ENCODE data around the gene PHF21A. TPM values are rescaled to one million over a fixed set of nuclear protein-coding genes. Genes with fewer than 3 reads are reported as not detected.
A peak's percentile ranks its signal among the peaks of the same experiment; 100 is the strongest.

PHF21A gene
- total and polyA plus RNA-seq, 10 of the 15 experiments (the other 5 are each of a cell fraction or from before 2014, with no cell fraction given), result 2.6 to 37.2 (median 16.0) TPM

GRCh38 chr11:46100670-46101069 is 20.6 kb downstream of the PHF21A start (continued):
- TF ChIP-seq E4F1 (IDR thresholded peaks at IDR 0.05; ENCODE audit: borderline replicate concordance, partially characterized antibody) (no peak), MEF2A (IDR thresholded peaks at IDR 0.05; ENCODE audit: insufficient read depth, low read depth, low read length) (peak; percentile 87), CREB1 (IDR thresholded peaks at IDR 0.05; ENCODE audit: low read depth) (no peak), IKZF1 (conservative IDR thresholded peaks at IDR 0.05) (peak; percentile 55; the same call in 1 of the 2 replicates), BCLAF1 (IDR thresholded peaks at IDR 0.05) (no peak), HDAC2 (IDR thresholded peaks at IDR 0.05) (no peak), PAX5 (IDR thresholded peaks at IDR 0.05; ENCODE audit: borderline replicate concordance, low read depth, low read length) (no peak), STAT3 (IDR thresholded peaks at IDR 0.05; ENCODE audit: low read depth, low read length) (no peak), POU2F2 (IDR thresholded peaks at IDR 0.05; ENCODE audit: borderline replicate concordance, low read depth, low read length) (0 out of 3 replicates have a peak, but pooled peaks have one; percentile 34), GABPA (IDR thresholded peaks at IDR 0.05; ENCODE audit: low read depth) (no peak), EP300 (IDR thresholded peaks at IDR 0.05; ENCODE audit: borderline replicate concordance in 1 of 2, control insufficient read depth in 1 of 2, low read depth in 2 of 2, low read length in 2 of 2) (peak in 1 of 2 experiments; percentile 23; a peak in 1 of 4 replicates), ATF2 (IDR thresholded peaks at IDR 0.05; ENCODE audit: low read length) (peak; percentile 19; the same call in 1 of the 2 replicates), DPF2 (IDR thresholded peaks at IDR 0.05) (0 out of 2 replicates have a peak, but pooled peaks have one; percentile 45), RUNX3 (IDR thresholded peaks at IDR 0.05; ENCODE audit: low read length) (peak; percentile 90), FOXK2 (IDR thresholded peaks at IDR 0.05) (no peak), TCF7 (IDR thresholded peaks at IDR 0.05; ENCODE audit: borderline replicate concordance) (no peak), NBN (IDR thresholded peaks at IDR 0.05) (no peak), FOXM1 (IDR thresholded peaks at IDR 0.05; ENCODE audit: low read depth, low read length) (peak; percentile 35; the same call in 1 of the 2 replicates), TAF1 (IDR thresholded peaks at IDR 0.05; ENCODE audit: borderline replicate concordance, low read depth, low read length) (no peak), SMC3 (IDR thresholded peaks at IDR 0.05; ENCODE audit: borderline replicate concordance, low read length) (no peak)
- TF ChIP-seq, protein P1, sequence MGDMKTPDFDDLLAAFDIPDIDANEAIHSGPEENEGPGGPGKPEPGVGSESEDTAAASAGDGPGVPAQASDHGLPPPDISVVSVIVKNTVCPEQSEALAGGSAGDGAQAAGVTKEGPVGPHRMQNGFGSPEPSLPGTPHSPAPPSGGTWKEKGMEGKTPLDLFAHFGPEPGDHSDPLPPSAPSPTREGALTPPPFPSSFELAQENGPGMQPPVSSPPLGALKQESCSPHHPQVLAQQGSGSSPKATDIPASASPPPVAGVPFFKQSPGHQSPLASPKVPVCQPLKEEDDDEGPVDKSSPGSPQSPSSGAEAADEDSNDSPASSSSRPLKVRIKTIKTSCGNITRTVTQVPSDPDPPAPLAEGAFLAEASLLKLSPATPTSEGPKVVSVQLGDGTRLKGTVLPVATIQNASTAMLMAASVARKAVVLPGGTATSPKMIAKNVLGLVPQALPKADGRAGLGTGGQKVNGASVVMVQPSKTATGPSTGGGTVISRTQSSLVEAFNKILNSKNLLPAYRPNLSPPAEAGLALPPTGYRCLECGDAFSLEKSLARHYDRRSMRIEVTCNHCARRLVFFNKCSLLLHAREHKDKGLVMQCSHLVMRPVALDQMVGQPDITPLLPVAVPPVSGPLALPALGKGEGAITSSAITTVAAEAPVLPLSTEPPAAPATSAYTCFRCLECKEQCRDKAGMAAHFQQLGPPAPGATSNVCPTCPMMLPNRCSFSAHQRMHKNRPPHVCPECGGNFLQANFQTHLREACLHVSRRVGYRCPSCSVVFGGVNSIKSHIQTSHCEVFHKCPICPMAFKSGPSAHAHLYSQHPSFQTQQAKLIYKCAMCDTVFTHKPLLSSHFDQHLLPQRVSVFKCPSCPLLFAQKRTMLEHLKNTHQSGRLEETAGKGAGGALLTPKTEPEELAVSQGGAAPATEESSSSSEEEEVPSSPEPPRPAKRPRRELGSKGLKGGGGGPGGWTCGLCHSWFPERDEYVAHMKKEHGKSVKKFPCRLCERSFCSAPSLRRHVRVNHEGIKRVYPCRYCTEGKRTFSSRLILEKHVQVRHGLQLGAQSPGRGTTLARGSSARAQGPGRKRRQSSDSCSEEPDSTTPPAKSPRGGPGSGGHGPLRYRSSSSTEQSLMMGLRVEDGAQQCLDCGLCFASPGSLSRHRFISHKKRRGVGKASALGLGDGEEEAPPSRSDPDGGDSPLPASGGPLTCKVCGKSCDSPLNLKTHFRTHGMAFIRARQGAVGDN (IDR thresholded peaks at IDR 0.05), result 0 out of 2 replicates have a peak, but pooled peaks have one; percentile 32

Measured in GM12878 (cell line).